GM12878 (cell line): ENCODE data around the gene ZNF124. TPM values are rescaled to one million over a fixed set of nuclear protein-coding genes. Genes with fewer than 3 reads are reported as not detected.

Experiments used
- ATAC-seq: fragments of 200-7000 bp; cut with Tn5 transposase; 3 replicates; pipeline ENCODE4 v1.9.1; 2020; ENCODE audit warnings: mild to moderate bottlenecking, moderate library complexity
- BruUV-seq: library from RNA; stranded (reverse); fragments of 400-500 nt; replicated peaks from 2 replicates; lab custom pipeline; 2021; lab: Mats Ljungman, UMichigan
- CTCF ChIA-PET: fragments of 300-600 bp; sonication (Branson Sonifier 250); formaldehyde crosslinking; extraction: SDS; loops from one replicate; lab custom pipeline; 2021; ENCODE audit warnings: inconsistent platforms; lab: Yijun Ruan, JAX
- POLR2A ChIA-PET: fragments of 350-600 bp; formaldehyde crosslinking; extraction: SDS; loops from one replicate; lab custom pipeline; 2021; ENCODE audit warnings: inconsistent platforms; lab: Charles Lee
- RAD21 ChIA-PET: fragments of 300-600 bp; sonication (Branson Sonifier 250); formaldehyde crosslinking; loops from one replicate; lab custom pipeline; 2023; ENCODE audit warnings: antibody characterized with exemption; ENCODE audit not compliant: unreplicated experiment; lab: Charles Lee
- SMC1A ChIA-PET: fragments of 300-600 bp; sonication (Branson Sonifier 250); formaldehyde crosslinking; loops from one replicate; lab custom pipeline; 2023; ENCODE audit not compliant: unreplicated experiment, uncharacterized antibody; lab: Charles Lee
- DNase-seq: peaks from one replicate; pipeline ENCODE4 v3.0.0-alpha.2; 2011; ENCODE audit warnings: low read depth, low spot score
- FAIRE-seq: peaks from 3 replicates; lab custom pipeline; 2011; peaks lifted over from hg19 to GRCh38; lab: Jason Lieb, UNC
- H2AFZ ChIP-seq: 2 replicates; pipeline ENCODE4 v1.6.0; 2011; ENCODE audit warnings: low read depth, low read length, control low read depth; ENCODE audit not compliant: control insufficient read depth
- H3K27ac ChIP-seq: 2 replicates; pipeline ENCODE4 v1.5.1; 2011; ENCODE audit warnings: control low read depth; ENCODE audit not compliant: control insufficient read depth, insufficient read depth
- H3K27me3 ChIP-seq, 2 experiments: replicated peaks in 1 of 2; 2 replicates each; pipeline versions ENCODE4 v1.6.0 to v1.6.1; 2011; ENCODE audit warnings: low read length in 1 of 2; ENCODE audit not compliant: control insufficient read depth in 2 of 2, insufficient read depth in 2 of 2
- H3K36me3 ChIP-seq, 2 experiments: 2 replicates each; pipeline ENCODE4 v1.5.1; 2011; ENCODE audit warnings: low read length in 1 of 2; ENCODE audit not compliant: control insufficient read depth in 2 of 2, insufficient read depth in 2 of 2
- H3K4me1 ChIP-seq: 2 replicates; pipeline ENCODE4 v1.6.1; 2011; ENCODE audit warnings: mild to moderate bottlenecking, low read length, moderate library complexity, mixed read lengths; ENCODE audit not compliant: control insufficient read depth, insufficient read depth
- H3K4me2 ChIP-seq: 2 replicates; pipeline ENCODE4 v1.6.0; 2011; ENCODE audit warnings: control low read depth; ENCODE audit not compliant: control insufficient read depth, insufficient read depth
- H3K4me3 ChIP-seq: fragments of 200-600 bp; sonication (generic); 2 replicates; pipeline ENCODE4 v1.5.1; 2016
- H3K79me2 ChIP-seq: 2 replicates; pipeline ENCODE4 v1.6.0; 2011; ENCODE audit warnings: low read length; ENCODE audit not compliant: control insufficient read depth, insufficient read depth
- H3K9ac ChIP-seq: 2 replicates; pipeline ENCODE4 v1.8.0; 2011; ENCODE audit warnings: low read length, control low read depth, mixed read lengths; ENCODE audit not compliant: control insufficient read depth, insufficient read depth
- H3K9me3 ChIP-seq: replicated peaks from 3 replicates; pipeline ENCODE4 v1.5.1; 2011; ENCODE audit warnings: mild to moderate bottlenecking, low read length; ENCODE audit not compliant: control insufficient read depth, insufficient read depth
- H4K20me1 ChIP-seq: 2 replicates; pipeline ENCODE4 v1.6.0; 2011; ENCODE audit not compliant: control insufficient read depth, insufficient read depth
- ASH2L ChIP-seq: fragments of 300-600, 200-600 bp; sonication (generic); IDR thresholded peaks from 2 replicates; pipeline ENCODE4 v1.6.1; 2017; ENCODE audit warnings: low read depth, mild to moderate bottlenecking, borderline replicate concordance
- BCL11A ChIP-seq: IDR thresholded peaks from 2 replicates; pipeline ENCODE4 v1.6.1; 2011; ENCODE audit warnings: low read depth, low read length
- BRCA1 ChIP-seq: IDR thresholded peaks from 2 replicates; pipeline ENCODE4 v1.6.1; 2011; ENCODE audit warnings: low read depth, low read length, improper control_type of control experiment
- CHD1 ChIP-seq: IDR thresholded peaks from 2 replicates; pipeline ENCODE4 v1.6.1; 2012; ENCODE audit warnings: low read depth, low read length, improper control_type of control experiment
- DPF2 ChIP-seq: fragments of 450-650 bp; IDR thresholded peaks from 2 replicates; pipeline ENCODE4 v1.6.1; 2017; ENCODE audit warnings: mild to moderate bottlenecking
- EED ChIP-seq: sonication (generic); IDR thresholded peaks from 2 replicates; pipeline ENCODE4 v1.6.1; 2016; ENCODE audit warnings: antibody characterized with exemption, low read depth
- EP300 ChIP-seq, 2 experiments: fragments of 150-350 bp in 1 of 2; IDR thresholded peaks; 2 replicates each; pipeline ENCODE4 v1.6.1; 2011 to 2012; ENCODE audit warnings: low read depth in 2 of 2, low read length in 2 of 2, borderline replicate concordance in 1 of 2, improper control_type of control experiment in 1 of 2, inconsistent platforms in 1 of 2; ENCODE audit not compliant: control insufficient read depth in 1 of 2
- FOXM1 ChIP-seq: IDR thresholded peaks from 2 replicates; pipeline ENCODE4 v1.6.1; 2012; ENCODE audit warnings: low read depth, mild to moderate bottlenecking, inconsistent platforms, low read length, moderate library complexity
- KDM1A ChIP-seq: fragments of 200-600 bp; sonication (generic); IDR thresholded peaks from 2 replicates; pipeline ENCODE4 v1.6.1; 2016; ENCODE audit warnings: borderline replicate concordance
- NBN ChIP-seq: fragments of 450-650 bp; IDR thresholded peaks from 2 replicates; pipeline ENCODE4 v1.6.1; 2016
- NR2C1 ChIP-seq: fragments of 450-650 bp; IDR thresholded peaks from 2 replicates; pipeline ENCODE4 v1.6.1; 2017; ENCODE audit warnings: antibody characterized with exemption, mild to moderate bottlenecking, moderate library complexity
- NR2C2 ChIP-seq: IDR thresholded peaks from 2 replicates; pipeline ENCODE4 v1.6.1; 2011; ENCODE audit warnings: borderline replicate concordance, low read depth; ENCODE audit not compliant: control insufficient read depth, insufficient read length
- NRF1 ChIP-seq: conservative IDR thresholded peaks from 2 replicates; pipeline ENCODE4 v1.6.1; 2011; ENCODE audit warnings: mild to moderate bottlenecking, low read depth, low read length, improper control_type of control experiment
- SMAD5 ChIP-seq: IDR thresholded peaks from 2 replicates; pipeline ENCODE4 v1.6.1; 2016; ENCODE audit warnings: antibody characterized with exemption, low read depth
- STAT1 ChIP-seq: fragments of 450-650 bp; conservative IDR thresholded peaks from 2 replicates; pipeline ENCODE4 v1.6.1; 2014; ENCODE audit warnings: antibody characterized with exemption, mild to moderate bottlenecking
- TBL1XR1 ChIP-seq: IDR thresholded peaks from 2 replicates; pipeline ENCODE4 v1.6.1; 2012; ENCODE audit warnings: low read depth, low read length, improper control_type of control experiment
- ZNF24 ChIP-seq: fragments of 450-650 bp; IDR thresholded peaks from 2 replicates; pipeline ENCODE4 v1.6.1; 2017; ENCODE audit warnings: antibody characterized with exemption, mild to moderate bottlenecking
- WGBS: methylation state at CpG from one replicate; pipeline ENCODE4 v1.1.6; 2016; ENCODE audit warnings: low lambda C conversion rate; ENCODE audit not compliant: insufficient replicate concordance, insufficient coverage; ENCODE audit errors: missing lambda C conversion rate; 5-methylcytosine and 5-hydroxymethylcytosine counted together
- in situ Hi-C: fragments of 300-500 bp; cut with MboI; formaldehyde crosslinking; loops from 9 replicates; pipeline ENCODE4 v1.14.3; 2018; ENCODE audit warnings: mixed read lengths
- intact Hi-C: fragments of 100-400 bp; cut with micrococcal nuclease; formaldehyde crosslinking; loops from one replicate; pipeline ENCODE4 v1.14.2; 2022; ENCODE audit not compliant: unreplicated experiment
- polyA plus RNA-seq, 11 experiments: library from polyadenylated mRNA; depleted of rRNA in 4 of 11; unstranded in 6 of 11; stranded (reverse) in 5 of 11; fragments of >200 nt; fragmentation: Nextera tagmentation in 4 of 11; fragmentation: Illumina TruSeq in 1 of 11; extraction: Ambion mirVana in 4 of 11; extraction: Trizol in 1 of 11; gene quantifications; 1 replicate in 1 of 11; 2 replicates in 10 of 11; pipeline versions ENCODE4 v1.2.1 to v1.2.3, GENCODE V29; 2011 to 2016; ENCODE audit warnings: inconsistent platforms in 2 of 11, missing spikeins in 2 of 11, low read depth in 1 of 11
- total RNA-seq, 4 experiments: library from RNA; depleted of rRNA in 3 of 4; stranded (reverse); fragments of >200 nt in 3 of 4; fragmentation: Illumina TruSeq in 1 of 4; extraction: Trizol in 1 of 4; gene quantifications; 2 replicates each; pipeline versions ENCODE4 v1.2.1 to v1.2.3, GENCODE V29; 2013 to 2021
- TF ChIP-seq, protein P1 (sequence below): fragments of 150-350 bp; IDR thresholded peaks from 2 replicates; pipeline ENCODE4 v1.6.1; 2014; ENCODE audit warnings: mild to moderate bottlenecking, low read depth, low read length
- TF ChIP-seq, protein P2 (sequence below): IDR thresholded peaks from 2 replicates; pipeline ENCODE4 v1.6.1; 2012; ENCODE audit warnings: improper control_type of control experiment, low read depth, low read length; ENCODE audit not compliant: insufficient replicate concordance

The ZNF124 gene
- total and polyA plus RNA-seq, 10 of the 15 experiments (the other 5 are each of a cell fraction or from before 2014, with no cell fraction given): 6.8 to 37.5 (median 12.5) TPM

DNA sequence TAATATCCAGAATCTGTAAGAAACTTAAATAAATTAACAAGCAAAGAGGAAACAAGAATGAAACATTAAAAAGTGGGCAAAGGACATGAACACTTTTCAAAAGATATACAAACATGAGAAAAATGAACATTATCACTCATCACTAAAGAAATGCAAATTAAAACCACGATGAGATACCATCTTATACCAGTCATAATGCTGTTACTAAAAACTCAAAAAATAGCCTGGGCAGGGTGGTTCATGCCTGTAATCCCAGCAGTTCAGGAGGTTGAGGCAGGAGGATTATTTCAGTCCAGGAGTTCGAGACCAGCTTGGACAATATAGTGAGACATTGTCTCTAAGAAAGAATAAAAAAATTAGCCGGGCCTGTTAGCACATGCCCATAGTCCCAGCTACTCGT is 6.1 kb downstream of the ZNF124 start:
- no peak overlapping the region for H3K4me3 ChIP-seq
- no TSS peak for BruUV-seq
- CTCF ChIA-PET: no interaction called here
- H4K20me1 ChIP-seq: no peaks in the 10 kb centered on the region
- RAD21 ChIA-PET: no interaction called here
- in situ Hi-C loops: no loop called here
- no peaks in the 10 kb centered on the region for H3K4me1 ChIP-seq
- H3K36me3 ChIP-seq: peaks cover 0 to 3% of the 10 kb centered on the region in 2 experiments; a peak in 1 of 4 replicates
- peaks cover 26% of the 10 kb centered on the region for H3K9me3 ChIP-seq
- peaks cover 45% of the 10 kb centered on the region for H3K79me2 ChIP-seq
- no peak overlapping the region for H3K4me2 ChIP-seq
- FAIRE-seq: no peak
- H2AFZ ChIP-seq: no peak overlapping the region
- ATAC-seq: peak; percentile 22; the same call in 2 of the 3 replicates
- SMC1A ChIA-PET: no interaction called here
- no peak overlapping the region for H3K27ac ChIP-seq
- intact Hi-C loops: no loop called here
- TF ChIP-seq FOXM1: no peak
- no peak for TF ChIP-seq EP300 (IDR thresholded peaks at IDR 0.05; ENCODE audit: borderline replicate concordance in 1 of 2, control insufficient read depth in 1 of 2, low read depth in 2 of 2, low read length in 2 of 2)
- no peak for TF ChIP-seq CHD1
- no peak for TF ChIP-seq ZNF24
- no peak for TF ChIP-seq STAT1
- TF ChIP-seq, protein P1, sequence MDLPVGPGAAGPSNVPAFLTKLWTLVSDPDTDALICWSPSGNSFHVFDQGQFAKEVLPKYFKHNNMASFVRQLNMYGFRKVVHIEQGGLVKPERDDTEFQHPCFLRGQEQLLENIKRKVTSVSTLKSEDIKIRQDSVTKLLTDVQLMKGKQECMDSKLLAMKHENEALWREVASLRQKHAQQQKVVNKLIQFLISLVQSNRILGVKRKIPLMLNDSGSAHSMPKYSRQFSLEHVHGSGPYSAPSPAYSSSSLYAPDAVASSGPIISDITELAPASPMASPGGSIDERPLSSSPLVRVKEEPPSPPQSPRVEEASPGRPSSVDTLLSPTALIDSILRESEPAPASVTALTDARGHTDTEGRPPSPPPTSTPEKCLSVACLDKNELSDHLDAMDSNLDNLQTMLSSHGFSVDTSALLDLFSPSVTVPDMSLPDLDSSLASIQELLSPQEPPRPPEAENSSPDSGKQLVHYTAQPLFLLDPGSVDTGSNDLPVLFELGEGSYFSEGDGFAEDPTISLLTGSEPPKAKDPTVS: no peak
- TF ChIP-seq ASH2L: no peak
- no peak for TF ChIP-seq NBN
- no peak for TF ChIP-seq DPF2
- TF ChIP-seq NRF1: no peak
- TF ChIP-seq EED: no peak
- no peak for TF ChIP-seq BCL11A
- TF ChIP-seq SMAD5: no peak
- no peak for TF ChIP-seq NR2C1
- TF ChIP-seq KDM1A: no peak
- TF ChIP-seq NR2C2: no peak
- no peak for TF ChIP-seq BRCA1
- no peak for TF ChIP-seq TBL1XR1
- TF ChIP-seq, protein P2, sequence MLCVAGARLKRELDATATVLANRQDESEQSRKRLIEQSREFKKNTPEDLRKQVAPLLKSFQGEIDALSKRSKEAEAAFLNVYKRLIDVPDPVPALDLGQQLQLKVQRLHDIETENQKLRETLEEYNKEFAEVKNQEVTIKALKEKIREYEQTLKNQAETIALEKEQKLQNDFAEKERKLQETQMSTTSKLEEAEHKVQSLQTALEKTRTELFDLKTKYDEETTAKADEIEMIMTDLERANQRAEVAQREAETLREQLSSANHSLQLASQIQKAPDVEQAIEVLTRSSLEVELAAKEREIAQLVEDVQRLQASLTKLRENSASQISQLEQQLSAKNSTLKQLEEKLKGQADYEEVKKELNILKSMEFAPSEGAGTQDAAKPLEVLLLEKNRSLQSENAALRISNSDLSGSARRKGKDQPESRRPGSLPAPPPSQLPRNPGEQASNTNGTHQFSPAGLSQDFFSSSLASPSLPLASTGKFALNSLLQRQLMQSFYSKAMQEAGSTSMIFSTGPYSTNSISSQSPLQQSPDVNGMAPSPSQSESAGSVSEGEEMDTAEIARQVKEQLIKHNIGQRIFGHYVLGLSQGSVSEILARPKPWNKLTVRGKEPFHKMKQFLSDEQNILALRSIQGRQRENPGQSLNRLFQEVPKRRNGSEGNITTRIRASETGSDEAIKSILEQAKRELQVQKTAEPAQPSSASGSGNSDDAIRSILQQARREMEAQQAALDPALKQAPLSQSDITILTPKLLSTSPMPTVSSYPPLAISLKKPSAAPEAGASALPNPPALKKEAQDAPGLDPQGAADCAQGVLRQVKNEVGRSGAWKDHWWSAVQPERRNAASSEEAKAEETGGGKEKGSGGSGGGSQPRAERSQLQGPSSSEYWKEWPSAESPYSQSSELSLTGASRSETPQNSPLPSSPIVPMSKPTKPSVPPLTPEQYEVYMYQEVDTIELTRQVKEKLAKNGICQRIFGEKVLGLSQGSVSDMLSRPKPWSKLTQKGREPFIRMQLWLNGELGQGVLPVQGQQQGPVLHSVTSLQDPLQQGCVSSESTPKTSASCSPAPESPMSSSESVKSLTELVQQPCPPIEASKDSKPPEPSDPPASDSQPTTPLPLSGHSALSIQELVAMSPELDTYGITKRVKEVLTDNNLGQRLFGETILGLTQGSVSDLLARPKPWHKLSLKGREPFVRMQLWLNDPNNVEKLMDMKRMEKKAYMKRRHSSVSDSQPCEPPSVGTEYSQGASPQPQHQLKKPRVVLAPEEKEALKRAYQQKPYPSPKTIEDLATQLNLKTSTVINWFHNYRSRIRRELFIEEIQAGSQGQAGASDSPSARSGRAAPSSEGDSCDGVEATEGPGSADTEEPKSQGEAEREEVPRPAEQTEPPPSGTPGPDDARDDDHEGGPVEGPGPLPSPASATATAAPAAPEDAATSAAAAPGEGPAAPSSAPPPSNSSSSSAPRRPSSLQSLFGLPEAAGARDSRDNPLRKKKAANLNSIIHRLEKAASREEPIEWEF: no peak
- POLR2A ChIA-PET: no interaction called here
- DNase-seq: no peak
- H3K9ac ChIP-seq: no peak overlapping the region
- no peaks in the 10 kb centered on the region for H3K27me3 ChIP-seq
- 74% methylated on average over 4 of the region's 4 CpGs for WGBS
